DND-41 (cell line): Measurements from ENCODE around the gene NUCB2.

Experiments used
- ATAC-seq: fragments of 200-7000 bp; cut with Tn5 transposase; 3 replicates; pipeline ENCODE4 v1.9.1; 2021; ENCODE audit warnings: low read depth; ENCODE audit not compliant: insufficient read depth
- DNase-seq: peaks from one replicate; pipeline ENCODE4 v3.0.0-alpha.2; 2020
- H2AFZ ChIP-seq: 2 replicates; pipeline ENCODE4 v1.6.0; 2012; ENCODE audit warnings: low read depth, low read length
- H3K27ac ChIP-seq: 2 replicates; pipeline ENCODE4 v1.5.1; 2012; ENCODE audit warnings: low read length, inconsistent platforms
- H3K27me3 ChIP-seq: fragments of 200-600 bp; sonication (generic); 2 replicates; pipeline ENCODE4 v1.6.0; 2012; ENCODE audit warnings: low read length, mild to moderate bottlenecking, inconsistent platforms; ENCODE audit not compliant: insufficient read depth, poor library complexity
- H3K36me3 ChIP-seq: 2 replicates; pipeline ENCODE4 v1.5.1; 2012; ENCODE audit warnings: low read length, inconsistent platforms; ENCODE audit not compliant: insufficient read depth
- H3K4me1 ChIP-seq: 2 replicates; pipeline ENCODE4 v1.5.1; 2012; ENCODE audit warnings: mild to moderate bottlenecking, low read length; ENCODE audit not compliant: insufficient read depth
- H3K4me2 ChIP-seq: 2 replicates; pipeline ENCODE4 v1.6.0; 2012; ENCODE audit warnings: mild to moderate bottlenecking, moderate library complexity, low read length, inconsistent platforms; ENCODE audit not compliant: insufficient read depth
- H3K4me3 ChIP-seq, 2 experiments: fragments of 200-600 bp in 1 of 2; shearing (Covaris generic) in 1 of 2; 2 replicates each; pipeline ENCODE4 v1.5.1; 2012 to 2016; ENCODE audit warnings: inconsistent platforms in 2 of 2, low read length in 2 of 2, mild to moderate bottlenecking in 2 of 2, low read depth in 1 of 2, moderate library complexity in 1 of 2
- H3K79me2 ChIP-seq: 2 replicates; pipeline ENCODE4 v1.6.0; 2012; ENCODE audit warnings: low read length, inconsistent platforms; ENCODE audit not compliant: insufficient read depth
- H3K9ac ChIP-seq: 2 replicates; pipeline ENCODE4 v1.6.0; 2012; ENCODE audit warnings: low read depth, mild to moderate bottlenecking, inconsistent platforms, low read length, moderate library complexity
- H3K9me3 ChIP-seq: 2 replicates; pipeline ENCODE4 v1.5.1; 2012; ENCODE audit warnings: low read length, moderate library complexity, mild to moderate bottlenecking, inconsistent platforms; ENCODE audit not compliant: insufficient read depth, severe bottlenecking
- H4K20me1 ChIP-seq: 2 replicates; pipeline ENCODE4 v1.6.0; 2012; ENCODE audit warnings: low read length; ENCODE audit not compliant: insufficient read depth
- EZH2 ChIP-seq: IDR thresholded peaks from 3 replicates; pipeline ENCODE4 v1.6.1; 2012; ENCODE audit warnings: borderline replicate concordance, low read depth, mild to moderate bottlenecking, moderate library complexity, low read length, inconsistent platforms; ENCODE audit not compliant: severe bottlenecking
- TF ChIP-seq, protein P1 (sequence below): IDR thresholded peaks from 2 replicates; pipeline ENCODE4 v1.5.1; 2012; ENCODE audit warnings: borderline replicate concordance, low read length, moderate library complexity, mild to moderate bottlenecking; ENCODE audit not compliant: poor library complexity, severe bottlenecking; ENCODE audit errors: extremely low read depth

Gene NUCB2

DNA sequence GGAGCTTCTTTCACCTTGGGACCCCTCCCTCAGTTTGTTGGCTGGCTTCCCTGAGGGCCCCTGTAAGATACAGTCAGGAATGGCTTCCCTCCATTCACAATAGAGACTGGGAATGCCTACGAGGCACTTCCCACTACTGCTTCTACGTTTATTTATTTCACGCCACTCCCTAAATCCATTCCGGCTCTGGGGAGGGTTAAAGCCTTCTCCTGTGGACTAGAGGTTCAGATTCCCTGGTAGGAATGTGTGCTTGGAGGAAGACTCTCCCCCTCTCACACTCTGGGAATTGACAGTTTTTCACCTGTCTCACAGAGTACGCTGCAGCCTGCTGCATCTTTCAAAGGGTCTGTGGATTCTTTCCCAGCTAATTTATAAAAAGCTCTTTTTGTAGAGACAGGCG, 3.3 kb upstream of the NUCB2 start:
- Histone ChIP-seq H2AFZ (peak overlapping the region; percentile 58), H3K9ac (peak overlapping the region; percentile 32), H3K27me3 (no peaks in the 10 kb centered on the region), H3K79me2 (peaks cover 35% of the 10 kb centered on the region), H3K27ac (peak overlapping the region; percentile 99), H3K4me3 (no peak overlapping the region), H3K36me3 (peaks cover 1% of the 10 kb centered on the region; the same call in 1 of the 2 replicates), H4K20me1 (no peaks in the 10 kb centered on the region), H3K4me2 (no peak overlapping the region), H3K9me3 (no peaks in the 10 kb centered on the region), H3K4me1 (peaks cover 44% of the 10 kb centered on the region)
- ATAC-seq = no peak
- TF ChIP-seq, protein P1, sequence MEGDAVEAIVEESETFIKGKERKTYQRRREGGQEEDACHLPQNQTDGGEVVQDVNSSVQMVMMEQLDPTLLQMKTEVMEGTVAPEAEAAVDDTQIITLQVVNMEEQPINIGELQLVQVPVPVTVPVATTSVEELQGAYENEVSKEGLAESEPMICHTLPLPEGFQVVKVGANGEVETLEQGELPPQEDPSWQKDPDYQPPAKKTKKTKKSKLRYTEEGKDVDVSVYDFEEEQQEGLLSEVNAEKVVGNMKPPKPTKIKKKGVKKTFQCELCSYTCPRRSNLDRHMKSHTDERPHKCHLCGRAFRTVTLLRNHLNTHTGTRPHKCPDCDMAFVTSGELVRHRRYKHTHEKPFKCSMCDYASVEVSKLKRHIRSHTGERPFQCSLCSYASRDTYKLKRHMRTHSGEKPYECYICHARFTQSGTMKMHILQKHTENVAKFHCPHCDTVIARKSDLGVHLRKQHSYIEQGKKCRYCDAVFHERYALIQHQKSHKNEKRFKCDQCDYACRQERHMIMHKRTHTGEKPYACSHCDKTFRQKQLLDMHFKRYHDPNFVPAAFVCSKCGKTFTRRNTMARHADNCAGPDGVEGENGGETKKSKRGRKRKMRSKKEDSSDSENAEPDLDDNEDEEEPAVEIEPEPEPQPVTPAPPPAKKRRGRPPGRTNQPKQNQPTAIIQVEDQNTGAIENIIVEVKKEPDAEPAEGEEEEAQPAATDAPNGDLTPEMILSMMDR = no peak
- no peak for TF ChIP-seq EZH2
- DNase-seq = no peak

- Histone ChIP-seq H3K4me3 (no peak overlapping the region), H3K4me2 (no peak overlapping the region), H3K79me2 (peaks cover 41% of the 10 kb centered on the region), H3K27me3 (no peaks in the 10 kb centered on the region), H3K9me3 (no peaks in the 10 kb centered on the region), H3K9ac (peak overlapping the region; percentile 32; the same call in 1 of the 2 replicates), H4K20me1 (no peaks in the 10 kb centered on the region), H3K27ac (peak overlapping the region; percentile 99), H2AFZ (peak overlapping the region; percentile 2; the same call in 1 of the 2 replicates), H3K36me3 (peaks cover 5% of the 10 kb centered on the region; the same call in 1 of the 2 replicates), H3K4me1 (peaks cover 49% of the 10 kb centered on the region)
- no peak for ATAC-seq
- DNase-seq = peak; percentile 60
- TF ChIP-seq, protein P1 = no peak
- TF ChIP-seq EZH2 = no peak
These were observed 2.8 kb upstream of the NUCB2 start for GRCh38 chr11:17273668-17274282.

DNA sequence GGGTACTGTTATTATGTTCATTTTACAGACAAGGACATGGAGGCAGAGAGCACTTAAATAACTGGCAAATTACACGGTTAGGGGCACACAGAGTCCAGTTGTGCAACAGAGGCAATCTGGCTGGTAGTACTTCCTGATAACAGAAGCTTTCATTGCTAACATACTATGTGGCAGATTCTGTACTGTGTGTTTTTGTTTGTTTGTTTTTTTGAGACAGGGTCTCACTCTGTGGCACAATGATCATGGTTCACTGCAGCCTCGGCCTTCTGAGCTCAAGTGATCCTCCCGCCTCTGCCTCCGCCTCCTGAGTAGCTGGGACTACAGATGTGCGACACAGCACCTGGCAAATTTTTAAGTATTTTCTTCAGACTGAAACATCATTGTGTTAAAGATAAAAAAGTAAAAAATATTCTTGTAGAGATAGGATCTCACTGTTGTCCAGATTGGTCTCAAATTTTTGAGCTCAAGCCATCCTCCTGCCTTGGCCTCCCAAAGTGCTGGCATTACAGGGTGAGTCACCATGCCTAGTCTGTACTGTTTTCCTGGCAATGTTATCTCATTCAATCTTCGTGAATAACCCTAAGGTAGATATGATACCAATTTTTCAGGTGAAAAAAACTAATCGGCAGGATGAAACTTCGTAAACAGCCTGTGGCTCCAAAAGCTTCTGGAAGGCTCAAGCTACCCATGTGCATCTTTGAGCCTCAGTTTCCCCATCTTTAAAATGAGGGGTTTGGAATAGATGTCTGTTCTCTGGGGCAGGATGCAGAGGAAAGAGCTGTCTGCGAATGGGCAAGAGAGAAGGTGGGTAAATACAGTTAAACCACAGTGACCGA, 921 bp upstream of the NUCB2 start:
- no peaks in the 10 kb centered on the region for H3K27me3 ChIP-seq
- H4K20me1 ChIP-seq = peaks cover 7% of the 10 kb centered on the region; the same call in 1 of the 2 replicates
- DNase-seq (peak; percentile 71), ATAC-seq (peak; percentile 7)
- H3K9me3 ChIP-seq = no peaks in the 10 kb centered on the region
- peak overlapping the region; percentile 62 for H3K4me2 ChIP-seq
- peak overlapping the region; percentile 99 for H3K27ac ChIP-seq
- peaks cover 61% of the 10 kb centered on the region for H3K4me1 ChIP-seq
- H3K9ac ChIP-seq = peak overlapping the region; percentile 91
- H2AFZ ChIP-seq = peak overlapping the region; percentile 65
- TF ChIP-seq, protein P1 = no peak
- no peak for TF ChIP-seq EZH2
- peak overlapping the region; percentile 39 to 68; a peak in 3 of 4 replicates for H3K4me3 ChIP-seq
- peaks cover 59% of the 10 kb centered on the region for H3K79me2 ChIP-seq
- H3K36me3 ChIP-seq = peaks cover 18% of the 10 kb centered on the region
